Measurements from ENCODE around the gene MALRD1.

DNA sequence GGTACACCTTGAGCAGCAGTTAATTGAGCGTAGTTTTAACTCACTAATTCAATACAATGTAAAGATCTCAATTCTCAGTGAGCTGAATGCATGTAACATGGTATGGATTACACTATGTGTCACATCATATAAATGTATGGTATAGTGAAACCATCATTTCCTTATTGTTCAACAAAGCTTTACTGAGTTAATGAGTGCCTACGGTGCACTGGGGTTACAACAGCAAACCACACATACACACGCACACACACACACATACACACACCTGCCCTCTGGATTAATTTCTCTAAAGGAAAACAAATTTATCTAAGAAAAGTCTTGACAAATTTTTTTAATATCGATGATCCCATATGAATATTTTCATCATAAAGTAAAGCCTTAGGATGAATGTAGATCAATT is 369.1 kb downstream of the MALRD1 start:
- TF ChIP-seq, protein P1, sequence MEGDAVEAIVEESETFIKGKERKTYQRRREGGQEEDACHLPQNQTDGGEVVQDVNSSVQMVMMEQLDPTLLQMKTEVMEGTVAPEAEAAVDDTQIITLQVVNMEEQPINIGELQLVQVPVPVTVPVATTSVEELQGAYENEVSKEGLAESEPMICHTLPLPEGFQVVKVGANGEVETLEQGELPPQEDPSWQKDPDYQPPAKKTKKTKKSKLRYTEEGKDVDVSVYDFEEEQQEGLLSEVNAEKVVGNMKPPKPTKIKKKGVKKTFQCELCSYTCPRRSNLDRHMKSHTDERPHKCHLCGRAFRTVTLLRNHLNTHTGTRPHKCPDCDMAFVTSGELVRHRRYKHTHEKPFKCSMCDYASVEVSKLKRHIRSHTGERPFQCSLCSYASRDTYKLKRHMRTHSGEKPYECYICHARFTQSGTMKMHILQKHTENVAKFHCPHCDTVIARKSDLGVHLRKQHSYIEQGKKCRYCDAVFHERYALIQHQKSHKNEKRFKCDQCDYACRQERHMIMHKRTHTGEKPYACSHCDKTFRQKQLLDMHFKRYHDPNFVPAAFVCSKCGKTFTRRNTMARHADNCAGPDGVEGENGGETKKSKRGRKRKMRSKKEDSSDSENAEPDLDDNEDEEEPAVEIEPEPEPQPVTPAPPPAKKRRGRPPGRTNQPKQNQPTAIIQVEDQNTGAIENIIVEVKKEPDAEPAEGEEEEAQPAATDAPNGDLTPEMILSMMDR (IDR thresholded peaks at IDR 0.05; ENCODE audit: poor library complexity), result no peak
- TF ChIP-seq EZH2 (IDR thresholded peaks at IDR 0.05; ENCODE audit: borderline replicate concordance) (no peak), EZH2phosphoT487 (IDR thresholded peaks at IDR 0.05; ENCODE audit: low read depth, severe bottlenecking, unreplicated experiment) (no peak)
